Posterior vena cava (tissue), 2 donors: ENCODE data around the gene STMN3. TPM values are rescaled to one million over a fixed set of nuclear protein-coding genes. Genes with fewer than 3 reads are reported as not detected.

Experiments
- DNase-seq: peaks from one replicate; pipeline ENCODE4 v3.0.0-alpha.2; 2020; ENCODE audit warnings: low spot score
- intact Hi-C, 2 donors: fragments of 100-400 bp; cut with DNase I; formaldehyde crosslinking; loops; one replicate each; pipeline versions ENCODE4 v1.14.1 to v1.14.2; 2022 to 2023
- total RNA-seq, 2 donors: library from RNA; stranded (reverse); fragmentation: NEBNext Ultra II Directional; extraction: Animal tissue kit (Norgen Biotek cat#: 25700); gene quantifications; one replicate each; pipeline ENCODE4 v1.2.1, GENCODE V29; 2021
- donor health status: DM: yes; HTN: yes; CAD: no.
- donor health status: DM: yes; HTN: yes; CAD: no.

STMN3 gene
- total RNA-seq, 2 donors from 2014 or later, result 11.7 to 27.3 TPM

GRCh38 chr20:63693733-63694583, 40.7 kb upstream of the STMN3 start:
- no peak for DNase-seq
- intact Hi-C loops, result no loop called here

GRCh38 chr20:63693083-63693732, 40.0 kb upstream of the STMN3 start:
- DNase-seq, result no peak
- intact Hi-C loops, result no loop called here

- intact Hi-C loops, result no loop called here
- DNase-seq, result no peak
These were observed 39.3 kb upstream of the STMN3 start for GRCh38 chr20:63692436-63693082.

GRCh38 chr20:63691711-63692435, 38.6 kb upstream of the STMN3 start:
- intact Hi-C loops, result no loop called here
- no peak for DNase-seq

GRCh38 chr20:63690898-63691710, 37.9 kb upstream of the STMN3 start:
- intact Hi-C loops, result no loop called here
- peak; percentile 84 for DNase-seq

- DNase-seq, result peak; percentile 79
- intact Hi-C loops, result no loop called here
These were observed 37.0 kb upstream of the STMN3 start for GRCh38 chr20:63690003-63690897.

GRCh38 chr20:63689046-63690002, 36.1 kb upstream of the STMN3 start:
- intact Hi-C loops, result no loop called here
- DNase-seq, result peak; percentile 80

- peak; percentile 86 for DNase-seq
- intact Hi-C loops, result no loop called here
These were observed 35.2 kb upstream of the STMN3 start for GRCh38 chr20:63688228-63689045.

GRCh38 chr20:63687419-63688178, 34.4 kb upstream of the STMN3 start:
- intact Hi-C loops, result no loop called here
- peak; percentile 82 for DNase-seq

- intact Hi-C loops, result no loop called here
- peak; percentile 97 for DNase-seq
These were observed 33.5 kb upstream of the STMN3 start for GRCh38 chr20:63686492-63687321.

- intact Hi-C loops, result no loop called here
- DNase-seq, result no peak
These were observed 32.9 kb upstream of the STMN3 start for GRCh38 chr20:63686094-63686491.

GRCh38 chr20:63685269-63686026, 32.2 kb upstream of the STMN3 start:
- intact Hi-C loops, result loop anchor here in 1 of 2 donors (1.0 kb wide), 1 partner anchor 49 kb away; no protein-coding TSS in a partner anchor

GRCh38 chr20:63682384-63683139, 29.3 kb upstream of the STMN3 start:
- intact Hi-C loops, result no loop called here
- peak; percentile 94 for DNase-seq

More at GRCh38 chr20:63685269-63686026, 32.2 kb upstream of the STMN3 start:
- DNase-seq, result no peak
